ENCODE results near the gene TTYH2. TPM values are rescaled to one million over a fixed set of nuclear protein-coding genes. Genes with fewer than 3 reads are reported as not detected.

TTYH2 gene
- total and polyA plus RNA-seq, 2 donors (not counting 1 experiment from before 2014, with no cell fraction given): 3.0 to 3.1 TPM

DNA sequence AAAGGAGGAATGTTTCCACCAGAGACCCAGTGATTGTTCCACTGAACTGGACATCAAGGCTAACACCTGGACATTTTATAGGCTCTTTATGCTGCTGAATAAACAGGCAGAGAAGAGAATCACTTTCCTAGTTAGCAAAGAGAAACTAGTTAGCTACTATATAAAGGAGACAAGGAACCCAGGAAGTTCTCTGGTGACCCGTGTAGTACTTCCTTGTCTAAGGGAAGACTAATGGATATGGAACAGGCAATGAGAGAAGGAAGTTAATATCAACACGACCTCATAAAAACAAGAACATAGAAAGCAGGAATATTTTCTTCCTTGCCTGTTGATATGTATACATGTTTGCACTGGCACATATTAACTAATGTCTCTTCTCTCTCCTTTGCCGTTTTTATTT is 40.7 kb upstream of the TTYH2 start:
- Histone ChIP-seq H3K9me3 (ENCODE audit: control extremely low read depth in 1 of 3, control insufficient read depth in 2 of 3, insufficient read depth in 1 of 3, low read length in 2 of 3) (peaks cover 0 to 9% (median 0%) of the 10 kb centered on the region in 3 donors), H3K27me3 (replicated peaks in 1 of 4; ENCODE audit: control extremely low read depth in 1 of 4, control insufficient read depth in 3 of 4, insufficient read depth in 4 of 4, low read length in 3 of 4) (peaks cover 0 to 14% (median 3%) of the 10 kb centered on the region in 4 experiments), H3K4me2 (replicated peaks; ENCODE audit: low read depth, low read length, poor library complexity, severe bottlenecking) (no peak overlapping the region), H3K36me3 (replicated peaks in 1 of 2; ENCODE audit: control extremely low read depth in 1 of 2, control insufficient read depth in 1 of 2, extremely low read depth in 1 of 2, insufficient read depth in 2 of 2, low read length in 1 of 2) (no peaks in the 10 kb centered on the region), H3K4me3 (ENCODE audit: control extremely low read depth in 1 of 5, extremely low read depth in 1 of 5, insufficient read depth in 1 of 5, low read depth in 2 of 5, low read length in 4 of 5) (no peak overlapping the region), H3K27ac (ENCODE audit: low read length in 2 of 2) (no peak overlapping the region), H4K20me1 (ENCODE audit: control insufficient read depth, insufficient read depth, low read length, poor library complexity, severe bottlenecking) (no peaks in the 10 kb centered on the region), H2AFZ (ENCODE audit: insufficient read depth, low read depth, low read length, poor library complexity, severe bottlenecking) (no peak overlapping the region), H3K79me2 (ENCODE audit: control insufficient read depth, insufficient read depth, low read length) (no peaks in the 10 kb centered on the region), H3K4me1 (ENCODE audit: control insufficient read depth in 2 of 2, insufficient read depth in 2 of 2, low read length in 2 of 2) (no peaks in the 10 kb centered on the region), H3K9ac (ENCODE audit: low read length) (no peak overlapping the region)
- no peak for TF ChIP-seq EZH2 (IDR thresholded peaks at IDR 0.05; ENCODE audit: borderline replicate concordance, insufficient read depth, low read depth, low read length, poor library complexity, severe bottlenecking)
- TF ChIP-seq, protein P1, sequence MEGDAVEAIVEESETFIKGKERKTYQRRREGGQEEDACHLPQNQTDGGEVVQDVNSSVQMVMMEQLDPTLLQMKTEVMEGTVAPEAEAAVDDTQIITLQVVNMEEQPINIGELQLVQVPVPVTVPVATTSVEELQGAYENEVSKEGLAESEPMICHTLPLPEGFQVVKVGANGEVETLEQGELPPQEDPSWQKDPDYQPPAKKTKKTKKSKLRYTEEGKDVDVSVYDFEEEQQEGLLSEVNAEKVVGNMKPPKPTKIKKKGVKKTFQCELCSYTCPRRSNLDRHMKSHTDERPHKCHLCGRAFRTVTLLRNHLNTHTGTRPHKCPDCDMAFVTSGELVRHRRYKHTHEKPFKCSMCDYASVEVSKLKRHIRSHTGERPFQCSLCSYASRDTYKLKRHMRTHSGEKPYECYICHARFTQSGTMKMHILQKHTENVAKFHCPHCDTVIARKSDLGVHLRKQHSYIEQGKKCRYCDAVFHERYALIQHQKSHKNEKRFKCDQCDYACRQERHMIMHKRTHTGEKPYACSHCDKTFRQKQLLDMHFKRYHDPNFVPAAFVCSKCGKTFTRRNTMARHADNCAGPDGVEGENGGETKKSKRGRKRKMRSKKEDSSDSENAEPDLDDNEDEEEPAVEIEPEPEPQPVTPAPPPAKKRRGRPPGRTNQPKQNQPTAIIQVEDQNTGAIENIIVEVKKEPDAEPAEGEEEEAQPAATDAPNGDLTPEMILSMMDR (IDR thresholded peaks at IDR 0.05): no peak
- DNase-seq: no peak
- ChIA-PET POLR2A (no interaction called here), CTCF (no interaction called here)
- intact Hi-C loops (cut with micrococcal nuclease): no loop called here
- H3K9me3 Mint-ChIP-seq (ENCODE audit: insufficient read depth): no peaks in the 10 kb centered on the region
- H3K27me3 Mint-ChIP-seq: peaks cover 41% of the 10 kb centered on the region
- H3K27ac Mint-ChIP-seq: no peak overlapping the region
- no peak for ATAC-seq (ENCODE audit: low read depth)
- no peaks in the 10 kb centered on the region for H3K4me1 Mint-ChIP-seq
- WGBS (ENCODE audit: insufficient coverage): no CpG with 5 or more reads among the region's 3 CpGs
- H3K4me3 Mint-ChIP-seq: no peak overlapping the region

DNA sequence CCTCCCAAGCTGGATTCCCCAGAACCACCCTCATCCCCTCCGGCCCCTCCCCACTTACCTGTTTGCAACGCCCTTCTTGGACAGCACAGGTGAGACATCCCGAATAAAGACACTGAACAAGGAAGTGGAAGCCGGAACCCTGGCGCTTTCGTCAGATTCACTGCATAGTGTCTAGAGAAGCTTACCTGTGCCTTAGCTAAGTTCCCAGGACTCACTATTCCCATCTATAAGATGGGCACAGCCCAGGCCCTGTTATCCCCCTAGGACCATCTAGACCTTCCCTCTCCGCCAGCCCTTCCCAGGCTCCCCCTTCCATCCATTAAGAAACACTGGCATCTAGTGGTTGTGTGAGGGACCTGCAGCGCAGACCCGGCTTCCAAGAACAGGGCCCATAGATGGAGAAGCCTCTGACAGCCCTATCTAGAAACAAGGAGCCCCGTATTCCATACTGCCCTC is 36.8 kb upstream of the TTYH2 start:
- Histone ChIP-seq H3K4me1 (ENCODE audit: control insufficient read depth in 2 of 2, insufficient read depth in 2 of 2, low read length in 2 of 2) (no peaks in the 10 kb centered on the region), H3K36me3 (replicated peaks in 1 of 2; ENCODE audit: control extremely low read depth in 1 of 2, control insufficient read depth in 1 of 2, extremely low read depth in 1 of 2, insufficient read depth in 2 of 2, low read length in 1 of 2) (no peaks in the 10 kb centered on the region), H3K4me2 (replicated peaks; ENCODE audit: low read depth, low read length, poor library complexity, severe bottlenecking) (no peak overlapping the region), H2AFZ (ENCODE audit: insufficient read depth, low read depth, low read length, poor library complexity, severe bottlenecking) (no peak overlapping the region), H3K79me2 (ENCODE audit: control insufficient read depth, insufficient read depth, low read length) (no peaks in the 10 kb centered on the region), H4K20me1 (ENCODE audit: control insufficient read depth, insufficient read depth, low read length, poor library complexity, severe bottlenecking) (no peaks in the 10 kb centered on the region), H3K27me3 (replicated peaks in 1 of 4; ENCODE audit: control extremely low read depth in 1 of 4, control insufficient read depth in 3 of 4, insufficient read depth in 4 of 4, low read length in 3 of 4) (peaks cover 0 to 20% (median 2%) of the 10 kb centered on the region in 4 experiments), H3K27ac (ENCODE audit: low read length in 2 of 2) (no peak overlapping the region), H3K9ac (ENCODE audit: low read length) (no peak overlapping the region), H3K4me3 (ENCODE audit: control extremely low read depth in 1 of 5, extremely low read depth in 1 of 5, insufficient read depth in 1 of 5, low read depth in 2 of 5, low read length in 4 of 5) (no peak overlapping the region), H3K9me3 (ENCODE audit: control extremely low read depth in 1 of 3, control insufficient read depth in 2 of 3, insufficient read depth in 1 of 3, low read length in 2 of 3) (peaks cover 0 to 13% (median 0%) of the 10 kb centered on the region in 3 donors)
- CTCF ChIA-PET: interaction anchor here (0.7 to 1.4 kb wide), 2 partner anchors 464 to 746 kb away, joined by 3 to 7 read pairs; no protein-coding TSS in a partner anchor
- POLR2A ChIA-PET: no interaction called here
- H3K4me3 Mint-ChIP-seq: no peak overlapping the region
- H3K27me3 Mint-ChIP-seq: peaks cover 39% of the 10 kb centered on the region
- ATAC-seq (ENCODE audit: low read depth) (no peak), DNase-seq (peak; percentile 41)
- H3K9me3 Mint-ChIP-seq (ENCODE audit: insufficient read depth): no peaks in the 10 kb centered on the region
- intact Hi-C loops (cut with micrococcal nuclease): loop anchor here (5.0 kb wide), 1 partner anchor 1449 kb away; no protein-coding TSS in a partner anchor
- no peaks in the 10 kb centered on the region for H3K4me1 Mint-ChIP-seq
- WGBS (ENCODE audit: insufficient coverage): 54% methylated on average over 8 of the region's 10 CpGs
- no peak for TF ChIP-seq EZH2 (IDR thresholded peaks at IDR 0.05; ENCODE audit: borderline replicate concordance, insufficient read depth, low read depth, low read length, poor library complexity, severe bottlenecking)
- TF ChIP-seq, protein P1 (IDR thresholded peaks at IDR 0.05): peak; percentile 46
- H3K27ac Mint-ChIP-seq: no peak overlapping the region
